Epithelial cell of prostate (primary cell): ENCODE results near the gene RNF7.
"Not testable (repeated sequence)": the region's sequence is repeated elsewhere in the genome, so short reads cannot be mapped to it uniquely, and the experiment has no call there.

Experiments used
- DNase-seq: peaks from one replicate; pipeline ENCODE4 v3.0.0-alpha.2; 2011; ENCODE audit warnings: low read depth, low spot score
- H3K27ac ChIP-seq: fragments of 450-650 bp; 2 replicates; pipeline ENCODE4 v1.5.1; 2017; ENCODE audit warnings: mild to moderate bottlenecking

The RNF7 gene

DNA sequence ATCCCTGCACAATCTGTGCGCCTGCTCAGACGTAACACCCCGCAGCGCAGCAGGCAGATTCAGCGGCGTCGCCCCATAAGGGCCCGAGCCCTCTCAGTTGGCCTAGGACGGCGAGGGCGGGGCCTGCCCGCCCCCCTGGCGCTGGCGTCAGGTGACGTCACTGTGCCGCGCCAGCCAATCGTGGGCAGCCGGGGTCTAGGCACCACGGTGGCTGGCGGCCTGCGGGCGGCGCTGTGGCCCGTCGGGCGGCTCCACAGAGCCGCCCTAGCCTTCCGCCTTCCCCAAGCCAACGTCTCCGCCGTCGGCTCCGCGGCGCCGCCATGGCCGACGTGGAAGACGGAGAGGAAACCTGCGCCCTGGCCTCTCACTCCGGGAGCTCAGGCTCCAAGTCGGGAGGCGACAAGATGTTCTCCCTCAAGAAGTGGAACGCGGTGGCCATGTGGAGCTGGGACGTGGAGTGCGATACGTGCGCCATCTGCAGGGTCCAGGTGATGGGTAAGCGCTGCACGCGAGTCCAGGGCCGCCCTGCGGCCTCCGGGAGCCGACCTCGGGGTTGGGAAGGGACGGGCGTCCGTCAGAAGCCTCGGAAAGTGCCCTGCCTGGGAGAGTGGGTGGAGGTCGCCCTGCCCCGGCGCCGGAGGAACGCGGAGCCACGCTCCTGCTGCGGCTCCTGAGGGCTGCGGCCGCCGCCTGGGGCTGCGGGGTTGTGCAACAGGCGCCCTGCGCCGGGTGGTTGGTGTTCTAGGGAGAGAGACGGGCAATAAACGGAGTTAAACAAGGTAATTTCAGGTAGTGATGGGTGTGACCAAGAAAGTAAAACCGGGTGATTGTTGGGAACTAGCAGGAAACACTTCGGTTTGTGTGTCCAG, at the start of gene RNF7:
RNF7 (plus strand) TSS at position 277 of the 869 bp plus-strand sequence; CDS start at position 321, 44 bp downstream.
- H3K27ac ChIP-seq: peak within 1 kb of the TSS; percentile 94
- DNase-seq: peak; percentile 62

DNA sequence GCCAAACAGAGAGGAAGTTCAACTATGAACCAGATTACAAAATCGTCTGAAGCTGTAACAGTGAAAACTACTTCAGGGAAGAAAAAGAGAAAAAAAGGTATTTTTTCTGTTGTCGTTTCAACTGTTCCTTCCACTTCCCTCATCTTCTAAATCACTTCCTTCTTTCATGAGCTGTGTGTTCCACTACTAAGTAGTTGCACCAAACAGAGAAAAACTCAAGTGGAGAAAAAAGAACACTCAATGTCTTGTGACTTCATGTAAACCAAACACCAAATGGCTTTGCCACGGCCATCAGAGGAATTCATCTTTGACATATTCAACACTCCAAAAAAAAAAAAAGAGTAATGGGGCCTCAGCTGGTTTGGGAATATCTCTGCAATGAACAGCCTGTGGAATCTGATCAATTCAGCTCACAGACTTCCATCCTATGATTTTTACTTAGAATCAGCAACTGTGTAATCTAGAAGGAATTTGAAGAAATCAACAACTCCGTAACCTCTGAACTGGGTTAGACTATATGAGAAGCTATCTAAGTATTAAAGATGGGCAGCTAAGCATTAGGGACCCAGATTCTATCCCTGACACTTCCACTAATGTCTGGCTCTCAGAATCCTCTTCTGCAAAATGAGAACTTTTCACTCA, 47.5 kb upstream of the RNF7 start:
- no peak for DNase-seq
- no peak overlapping the region for H3K27ac ChIP-seq

DNA sequence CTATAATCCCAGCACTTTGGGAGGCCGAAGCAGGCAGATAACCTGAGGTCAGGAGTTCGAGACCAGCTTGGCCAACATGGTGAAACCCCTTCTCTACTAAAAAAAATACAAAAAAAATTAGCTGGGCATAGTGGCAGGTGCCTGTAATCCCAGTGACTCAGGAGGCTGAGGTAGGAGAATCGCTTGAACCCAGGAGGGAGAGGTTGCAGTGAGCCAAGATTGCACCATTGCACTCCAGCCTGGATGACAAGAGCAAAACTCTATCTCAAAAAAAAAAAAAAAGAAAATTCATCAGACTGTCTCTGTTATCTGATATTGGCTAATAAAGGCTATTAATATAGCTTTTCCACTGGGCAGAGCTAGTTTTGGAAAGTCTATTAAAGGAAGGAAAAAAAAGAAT, 46.6 kb upstream of the RNF7 start:
- not testable (repeated sequence) for H3K27ac ChIP-seq, DNase-seq

DNA sequence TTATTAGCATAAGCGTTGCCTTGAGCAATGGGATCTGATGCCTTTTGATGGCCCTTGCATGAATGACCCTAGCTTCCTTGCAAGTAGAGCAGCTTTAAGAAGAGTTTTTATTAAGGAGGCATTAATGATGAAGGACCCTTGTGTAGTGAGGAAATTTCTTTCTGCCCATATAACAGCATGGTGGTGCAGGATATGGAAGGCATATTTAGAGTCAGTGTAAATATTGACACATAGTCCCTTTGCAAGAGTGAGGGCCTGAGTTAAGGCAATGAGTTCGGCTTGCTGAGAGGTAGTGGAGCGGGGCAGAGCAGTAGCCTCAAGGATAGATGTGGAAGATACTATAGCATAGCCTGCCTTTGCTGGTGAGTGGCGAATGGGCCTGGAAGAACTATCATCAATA, 45.1 kb upstream of the RNF7 start:
- DNase-seq, H3K27ac ChIP-seq: not testable (repeated sequence)

DNA sequence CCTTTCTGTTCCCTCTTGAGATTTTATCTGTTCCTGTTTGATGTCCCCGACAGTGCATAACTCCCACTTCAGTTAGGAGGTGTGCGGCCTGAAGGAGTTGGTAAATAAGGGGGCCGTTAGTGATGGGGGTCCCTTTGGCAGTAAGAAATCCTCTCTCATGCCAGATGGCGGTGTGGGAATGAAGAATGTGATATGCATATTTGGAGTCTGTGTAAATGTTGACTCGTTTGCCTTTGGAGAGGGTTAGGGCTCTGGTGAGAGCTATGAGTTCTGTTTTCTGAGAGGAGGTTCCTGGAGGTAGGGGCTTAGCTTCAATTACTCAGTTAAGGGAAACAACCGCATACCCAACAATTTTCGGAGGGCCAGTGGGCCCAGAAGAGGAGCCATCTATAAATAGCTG, 38.8 kb upstream of the RNF7 start:
- H3K27ac ChIP-seq: no peak overlapping the region
- DNase-seq: no peak

DNA sequence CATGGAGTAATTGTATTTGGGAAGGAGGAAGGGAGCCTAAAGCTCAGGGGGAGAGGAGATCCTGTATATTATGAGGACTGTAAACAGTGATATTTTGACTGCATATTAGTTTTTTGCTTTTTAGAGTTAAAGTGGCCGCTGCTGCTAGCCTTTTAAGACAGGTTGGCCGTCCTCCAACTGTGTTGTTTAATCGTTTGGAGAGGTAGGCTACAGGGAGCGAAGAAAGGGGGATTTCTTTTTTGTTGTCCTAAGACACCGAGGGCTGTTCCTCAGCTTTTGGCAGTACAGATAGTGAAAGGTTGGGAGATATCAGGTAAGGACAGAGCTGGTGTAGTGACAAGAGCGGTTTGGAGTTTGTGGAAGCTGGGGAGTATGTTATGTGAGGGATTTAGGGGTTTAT, 38.2 kb upstream of the RNF7 start:
- no peak overlapping the region for H3K27ac ChIP-seq
- DNase-seq: no peak

DNA sequence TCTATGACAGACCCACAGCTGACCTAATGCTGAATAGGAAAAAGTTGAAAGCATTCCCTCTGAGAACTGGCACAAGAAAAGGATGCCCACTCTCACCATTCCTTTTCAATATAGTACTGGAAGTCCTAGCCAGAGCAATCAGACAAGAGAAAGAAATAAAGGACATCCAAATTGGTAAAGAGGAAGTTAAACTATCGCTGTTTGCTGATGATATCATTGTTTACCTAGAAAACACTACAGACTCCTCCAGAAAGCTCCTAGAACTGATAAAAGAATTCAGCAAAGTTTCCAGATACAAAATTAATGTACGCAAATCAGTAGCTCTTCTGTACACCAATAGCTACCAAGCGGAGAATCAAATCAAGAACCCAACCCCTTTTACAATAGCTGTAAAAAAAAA, 34.7 kb upstream of the RNF7 start:
- DNase-seq, H3K27ac ChIP-seq: not testable (repeated sequence)

DNA sequence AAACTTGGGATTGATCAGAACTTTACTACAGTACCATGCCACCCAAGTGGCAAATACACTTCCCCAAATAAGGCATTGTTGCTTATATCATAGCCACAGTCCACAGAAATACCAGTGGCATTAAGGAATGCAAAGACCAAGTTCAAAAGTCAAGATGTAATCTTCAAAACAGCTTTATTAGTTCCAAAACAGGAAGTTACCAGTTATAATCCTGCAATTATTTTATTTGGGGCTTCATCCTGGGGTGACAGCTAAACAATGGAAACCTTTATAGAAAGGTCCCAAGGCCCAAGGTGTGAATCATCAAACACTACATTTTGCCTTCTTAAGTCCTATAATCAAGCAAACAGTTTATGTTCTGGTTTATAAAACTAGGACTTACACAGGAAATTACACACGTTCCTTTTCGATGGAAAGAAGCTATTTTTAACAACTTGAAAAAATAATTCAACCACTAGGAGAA, 30.3 kb upstream of the RNF7 start:
- no peak overlapping the region for H3K27ac ChIP-seq
- no peak for DNase-seq

DNA sequence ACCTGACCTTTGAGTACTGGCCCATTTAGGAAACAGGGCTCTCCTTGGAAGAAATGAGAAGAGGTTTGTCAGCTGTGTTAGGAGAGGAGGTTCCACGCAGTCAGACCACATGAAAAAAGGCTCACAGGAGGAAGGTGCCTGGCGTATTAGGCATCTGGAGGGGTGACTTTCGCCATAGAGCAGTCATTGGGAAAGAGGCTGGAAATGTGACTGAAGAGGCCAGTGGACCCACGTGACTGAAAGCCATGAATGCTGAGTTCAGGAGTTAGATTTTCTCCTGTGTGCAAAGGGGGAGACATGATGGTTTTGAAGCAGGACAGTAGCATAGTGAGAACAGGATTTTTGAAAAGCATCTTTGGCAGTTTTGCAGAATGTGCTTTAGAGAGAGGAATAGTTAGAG, 29.7 kb upstream of the RNF7 start:
- H3K27ac ChIP-seq: no peak overlapping the region
- DNase-seq: no peak

DNA sequence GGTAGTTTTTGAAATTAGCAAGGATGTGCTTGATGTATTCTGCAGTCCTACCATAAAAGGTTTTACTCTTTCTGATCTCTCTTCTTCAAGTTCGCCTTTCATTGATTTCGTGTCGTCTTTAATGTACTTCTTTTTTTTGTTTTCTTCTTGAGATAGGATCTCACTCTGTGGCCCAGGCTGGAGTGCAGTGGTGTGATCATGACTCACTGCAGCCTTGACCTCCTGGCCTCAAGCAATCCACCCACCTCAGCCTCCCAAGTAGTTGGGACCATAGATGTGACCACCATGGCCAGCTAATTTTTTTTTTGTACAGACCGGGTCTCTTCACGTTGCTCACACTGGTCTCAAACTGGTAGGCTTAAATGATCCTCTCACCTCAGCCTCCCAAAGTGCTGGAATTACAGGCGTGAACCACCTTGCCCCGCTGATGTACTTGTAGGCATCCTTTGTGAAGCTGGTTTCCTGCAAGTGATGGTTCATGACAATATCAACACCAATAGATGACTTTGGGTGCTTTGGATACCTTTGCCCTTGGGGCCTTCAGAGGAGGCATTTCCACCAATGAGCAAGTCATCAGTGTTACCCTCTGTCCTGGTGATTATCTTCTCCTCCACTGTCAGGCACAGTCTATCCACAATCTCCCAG, 28.9 kb upstream of the RNF7 start:
- no peak overlapping the region for H3K27ac ChIP-seq
- no peak for DNase-seq

DNA sequence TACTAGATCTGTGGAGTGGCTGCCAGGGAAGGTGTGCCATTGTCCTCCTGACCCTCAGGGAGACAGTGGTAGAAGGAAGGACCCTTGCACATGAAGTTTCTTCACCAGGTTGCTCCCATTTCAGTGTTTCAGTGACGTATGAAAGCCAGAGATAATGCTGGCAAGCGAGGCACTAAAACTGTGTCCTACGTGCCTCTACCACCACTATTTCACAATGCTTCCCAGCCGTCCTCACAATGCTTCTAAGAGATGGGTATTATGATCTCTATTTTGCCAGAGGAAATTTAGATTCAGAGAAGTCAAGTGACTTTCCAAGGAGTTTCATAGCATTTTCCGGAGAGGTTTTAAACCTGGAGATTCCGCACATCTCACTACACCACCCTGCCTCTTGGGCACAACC, 28.0 kb upstream of the RNF7 start:
- no peak overlapping the region for H3K27ac ChIP-seq
- no peak for DNase-seq

DNA sequence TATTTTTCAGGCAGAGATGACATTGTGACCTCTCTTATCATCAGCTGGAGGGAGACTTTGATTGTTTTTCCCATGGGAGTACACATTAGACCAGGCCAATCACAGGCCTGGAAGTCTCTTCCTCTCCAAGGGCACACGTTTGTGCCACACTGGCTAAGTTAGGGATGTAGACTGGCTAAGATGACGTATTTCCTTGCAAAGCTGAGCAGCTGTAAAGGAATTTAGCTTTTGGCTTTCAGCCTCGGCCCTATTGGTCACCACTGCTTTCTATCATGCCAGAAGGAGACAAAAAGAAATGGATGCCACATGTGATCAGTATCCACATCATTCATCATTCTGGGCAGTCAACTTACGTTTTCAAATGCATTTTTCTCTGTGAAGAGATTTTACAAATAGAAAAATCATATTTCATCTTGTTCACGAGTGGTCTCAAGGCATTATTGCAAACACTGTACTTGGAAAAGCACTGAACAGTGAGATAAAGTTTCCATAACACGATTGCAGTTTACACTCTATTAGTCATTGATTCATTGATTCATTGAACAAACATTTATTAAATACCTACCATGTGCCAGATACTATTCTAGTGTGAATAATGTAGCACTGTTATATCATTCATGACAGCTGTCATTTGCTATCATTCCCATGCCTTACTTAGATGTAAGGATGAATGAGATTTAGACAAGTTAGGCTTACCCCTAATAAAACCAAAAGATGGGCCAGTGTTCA, 27.0 kb upstream of the RNF7 start:
- H3K27ac ChIP-seq: peak overlapping the region; percentile 28
- peak; percentile 6 for DNase-seq

DNA sequence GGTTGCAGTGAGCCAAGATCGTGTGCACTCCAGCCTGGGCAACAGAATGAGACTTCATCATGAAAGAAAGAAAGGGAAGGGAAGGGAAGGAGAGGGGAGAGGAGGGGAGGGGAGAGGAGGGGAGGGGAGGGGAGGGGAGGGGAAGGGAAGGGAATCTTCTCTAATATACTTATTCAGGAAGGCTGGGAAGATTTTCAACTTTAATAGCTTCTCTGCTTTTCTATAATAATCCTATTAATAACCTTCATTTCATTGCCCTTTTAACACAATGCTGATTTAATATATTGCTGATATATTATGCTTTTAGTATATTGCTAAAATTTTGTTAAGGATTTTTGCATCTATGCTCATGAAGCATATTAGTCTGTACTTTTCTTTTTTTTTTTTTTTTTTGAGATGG, 23.4 kb upstream of the RNF7 start:
- no peak for DNase-seq
- no peak overlapping the region for H3K27ac ChIP-seq

DNA sequence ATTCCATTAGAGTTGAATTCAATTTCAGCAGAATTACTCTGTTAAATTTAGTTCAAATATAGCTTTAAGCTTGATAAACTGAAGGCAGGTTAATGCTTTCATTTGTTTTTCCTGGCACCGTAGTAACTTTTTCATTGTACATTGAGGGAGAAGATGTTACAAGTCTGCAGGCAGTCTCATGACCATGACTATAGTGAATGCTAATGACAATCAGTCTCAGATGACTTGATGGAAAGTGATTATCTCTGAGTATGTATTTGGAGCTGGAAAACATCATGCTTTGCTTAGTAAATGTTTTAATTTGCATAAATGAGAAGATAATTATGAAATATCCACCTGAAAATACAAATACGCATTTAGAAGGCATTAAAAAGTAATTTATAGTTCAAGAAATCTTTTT, 16.0 kb upstream of the RNF7 start:
- no peak overlapping the region for H3K27ac ChIP-seq
- DNase-seq: no peak

DNA sequence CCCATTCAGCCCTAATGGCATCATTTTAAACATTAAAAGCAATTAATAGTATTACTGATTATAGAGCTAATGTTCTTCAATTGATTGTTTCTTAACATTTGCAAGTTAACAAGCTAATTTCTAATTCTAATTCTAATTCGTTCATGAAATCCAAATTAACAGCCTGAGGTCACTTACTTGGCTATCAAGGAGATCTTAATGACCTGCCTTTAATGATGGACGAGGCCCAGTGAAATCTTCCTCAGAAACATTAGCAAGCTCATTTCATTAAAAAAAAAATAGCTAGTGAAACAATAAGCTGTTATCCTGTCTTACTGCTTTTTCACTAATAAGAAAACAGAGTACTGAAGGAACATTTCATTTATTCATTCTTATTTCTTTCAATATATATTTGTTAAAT, 15.4 kb upstream of the RNF7 start:
- no peak for DNase-seq
- no peak overlapping the region for H3K27ac ChIP-seq

DNA sequence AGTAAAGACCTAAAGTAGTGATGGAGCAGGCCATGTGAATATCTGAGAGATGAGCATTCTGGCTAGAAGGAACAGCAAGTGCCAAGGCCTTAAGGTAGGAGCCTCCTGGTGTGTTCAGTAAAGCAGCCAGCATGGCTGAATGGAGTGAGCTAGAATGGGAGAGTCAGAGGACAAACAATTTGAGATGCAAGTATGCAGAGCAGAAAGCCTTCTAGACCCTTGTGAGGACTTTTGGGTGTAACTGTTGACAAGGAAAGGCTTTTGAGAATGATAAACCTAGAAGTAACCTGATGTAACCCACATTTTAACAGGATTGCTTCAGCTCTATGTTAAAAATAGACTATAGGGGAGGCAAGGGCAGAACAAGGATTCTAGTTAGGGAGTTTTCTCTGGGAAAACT, 14.8 kb upstream of the RNF7 start:
- DNase-seq: no peak
- H3K27ac ChIP-seq: no peak overlapping the region

DNA sequence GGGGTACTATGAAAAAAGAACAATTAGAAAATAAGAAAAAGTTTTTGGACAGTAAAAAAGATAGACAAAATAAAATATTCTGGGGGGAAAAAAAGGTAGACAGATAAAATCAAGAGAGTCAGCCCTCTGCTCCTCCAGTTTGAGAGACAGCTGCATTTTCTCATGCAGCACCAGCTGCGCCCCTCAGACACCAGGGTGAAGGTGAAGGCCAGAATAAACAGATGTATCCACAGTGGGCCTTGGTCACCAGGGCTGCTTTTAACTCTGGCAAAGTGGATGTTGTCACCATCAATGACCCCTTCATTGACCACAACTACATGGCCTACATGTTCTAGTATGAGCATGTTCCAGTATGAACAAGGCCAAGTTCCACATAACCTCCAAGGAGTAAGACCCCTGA, 13.9 kb upstream of the RNF7 start:
- DNase-seq: no peak
- no peak overlapping the region for H3K27ac ChIP-seq

DNA sequence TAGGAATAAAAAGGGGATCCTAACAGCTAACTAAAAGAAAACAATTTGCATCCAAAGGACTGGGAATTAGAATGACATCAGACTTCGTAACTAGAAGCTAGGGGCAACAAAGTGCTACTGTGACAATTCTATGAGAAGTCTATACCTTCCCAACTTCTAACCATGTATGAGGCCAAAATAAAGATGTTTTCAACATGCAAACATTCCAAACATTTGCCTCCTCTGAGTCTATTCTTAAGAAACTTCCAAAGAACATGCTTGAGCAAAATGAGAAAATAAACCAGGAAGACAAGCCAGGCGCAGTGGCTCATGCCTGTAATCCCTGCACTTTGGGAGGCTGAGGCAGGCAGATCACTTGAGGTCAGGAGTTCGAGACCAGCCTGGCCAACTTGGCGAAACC, 13.1 kb upstream of the RNF7 start:
- no peak overlapping the region for H3K27ac ChIP-seq
- no peak for DNase-seq

DNA sequence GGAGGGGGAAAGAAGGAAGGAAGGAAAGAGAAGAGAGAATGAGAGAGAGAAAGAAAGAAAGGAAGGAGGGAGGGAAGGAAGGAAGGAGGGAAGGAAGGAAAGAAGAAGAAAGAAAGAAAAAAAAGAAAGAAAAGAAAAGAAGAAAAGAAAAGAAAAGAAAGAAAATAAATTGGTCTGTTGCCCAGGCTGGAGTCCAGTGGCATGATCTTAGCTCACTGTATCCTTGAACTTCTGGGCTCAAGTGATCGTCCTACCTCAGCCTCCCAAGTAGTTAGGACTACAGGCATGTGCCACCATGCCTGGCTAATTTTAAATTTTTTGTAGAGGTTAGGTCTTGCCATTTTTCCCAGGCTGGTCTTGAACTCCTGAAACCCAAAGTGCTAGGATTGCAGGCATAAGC, 11.6 kb upstream of the RNF7 start:
- no peak for DNase-seq
- H3K27ac ChIP-seq: no peak overlapping the region

DNA sequence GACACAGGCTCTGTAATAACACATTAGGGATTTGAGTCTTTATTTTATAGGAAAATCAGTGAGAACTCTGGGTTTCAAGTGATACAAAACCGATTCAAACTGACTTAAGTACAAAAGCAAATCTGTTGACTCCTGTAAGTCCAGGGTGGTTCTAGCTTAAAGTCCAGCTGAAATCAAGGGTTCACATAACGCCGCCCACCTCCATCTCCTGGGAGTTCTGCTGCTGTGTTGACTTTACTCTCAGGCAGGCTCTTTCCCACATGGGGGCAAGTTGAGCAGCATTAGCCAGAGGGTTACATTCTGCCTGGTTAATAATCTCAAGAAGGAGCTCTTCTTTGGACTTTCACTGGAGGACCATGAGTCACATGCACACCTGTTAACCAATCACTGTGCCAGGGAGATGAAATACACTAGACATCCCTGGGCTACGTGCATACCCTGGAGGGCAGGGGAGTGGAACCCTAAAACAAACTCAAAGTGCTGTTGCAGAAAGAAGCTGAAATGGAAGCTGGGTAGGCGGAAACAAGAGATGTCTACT, 9.7 kb upstream of the RNF7 start:
- no peak for DNase-seq
- no peak overlapping the region for H3K27ac ChIP-seq
